Right atrium auricular region (tissue), 2 donors: Measurements from ENCODE around the gene TMEM163. TPM values are rescaled to one million over a fixed set of nuclear protein-coding genes. Genes with fewer than 3 reads are reported as not detected.

Experiments used
- DNase-seq: peaks from one replicate; pipeline ENCODE4 v3.0.0-alpha.2; 2019; ENCODE audit warnings: low spot score
- H3K27ac ChIP-seq, 2 donors: fragments of 200-600 bp; sonication (generic); 1 replicate in 1 of 2; 2 replicates in 1 of 2; pipeline ENCODE4 v1.5.1; 2016 to 2019
- H3K27me3 ChIP-seq, 2 donors: fragments of 200-600 bp; sonication (generic); one replicate each; pipeline versions ENCODE4 v1.5.1 to v1.6.0; 2017 to 2019
- H3K36me3 ChIP-seq: fragments of 200-600 bp; sonication (generic); one replicate; pipeline ENCODE4 v1.5.1; 2016
- H3K4me1 ChIP-seq, 2 donors: fragments of 200-600 bp; sonication (generic); one replicate each; pipeline versions ENCODE4 v1.5.1 to v1.6.0; 2017 to 2019
- H3K4me3 ChIP-seq, 2 donors: fragments of 200-600 bp; sonication (generic); 1 replicate in 1 of 2; 2 replicates in 1 of 2; pipeline ENCODE4 v1.5.1; 2017 to 2019; ENCODE audit warnings: mild to moderate bottlenecking in 1 of 2, moderate library complexity in 1 of 2
- H3K9me3 ChIP-seq, 2 donors: fragments of 200-600 bp; sonication (generic); one replicate each; pipeline ENCODE4 v1.5.1; 2019
- CTCF ChIP-seq, 2 donors: fragments of 200-600 bp; sonication (generic); IDR thresholded peaks; one replicate each; pipeline ENCODE4 v1.5.1; 2019; ENCODE audit warnings: antibody characterized with exemption in 2 of 2
- total RNA-seq, 2 donors: library from RNA; depleted of rRNA; stranded (reverse); fragments of >200 nt; gene quantifications; one replicate each; pipeline ENCODE4 v1.1.0, GENCODE V29; 2016

TMEM163 gene
- total RNA-seq, 2 donors from 2014 or later: 3.1 to 8.9 TPM

DNA sequence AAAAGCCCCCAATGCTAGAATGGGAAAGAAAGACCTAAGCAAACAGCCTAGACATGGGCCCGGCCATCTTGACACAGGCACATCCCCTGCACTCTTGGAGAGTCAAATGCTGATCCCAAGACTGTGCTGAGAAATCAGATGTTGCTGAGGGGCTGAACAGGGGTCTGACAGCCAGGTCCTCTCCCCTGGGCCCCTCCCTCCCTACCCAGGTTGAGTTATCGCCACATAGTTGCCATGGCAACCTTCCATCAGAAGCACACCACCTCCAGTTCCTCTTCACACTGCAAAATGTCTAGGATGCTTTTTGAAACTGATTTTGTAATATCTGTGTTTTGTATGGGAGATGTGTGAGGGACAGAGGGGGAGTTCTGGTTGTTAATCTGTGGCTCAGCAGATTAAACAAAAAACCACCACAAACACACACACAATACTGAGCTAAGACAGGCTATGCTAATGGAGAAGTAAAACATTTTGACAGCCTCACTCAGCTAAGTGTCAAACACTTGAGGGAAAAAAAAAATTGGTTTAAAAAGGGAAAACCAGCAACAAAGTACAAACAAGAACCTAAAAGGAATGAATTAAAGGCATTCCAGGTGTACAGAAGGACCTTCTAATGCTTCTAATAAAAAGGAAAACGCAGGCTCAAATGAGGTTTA lies 88.2 kb downstream of the TMEM163 start:
- no peaks in the 10 kb centered on the region for H3K27me3 ChIP-seq

DNA sequence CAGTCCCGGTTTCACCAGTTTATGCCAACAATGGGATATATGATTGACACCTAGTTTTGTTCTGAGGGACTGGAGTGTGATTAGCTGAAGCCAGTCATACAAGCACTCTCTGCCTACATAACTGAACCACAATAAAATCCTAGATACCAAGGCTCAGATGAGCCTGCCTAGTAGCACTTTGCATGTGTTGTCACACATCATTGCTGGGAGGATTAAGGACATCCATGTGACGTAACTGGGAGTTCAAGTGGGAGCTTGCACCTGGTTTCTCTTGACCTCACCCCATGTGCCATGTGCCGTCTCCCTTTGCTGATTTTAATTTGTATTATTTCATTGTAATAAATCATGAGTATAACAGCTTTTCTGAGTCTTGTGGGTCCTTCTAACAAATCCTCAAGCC lies 90.3 kb downstream of the TMEM163 start:
- TF ChIP-seq CTCF (IDR thresholded peaks at IDR 0.05): no peak
- H3K4me1 ChIP-seq: no peaks in the 10 kb centered on the region

More for the DNA sequence above, 88.2 kb downstream of the TMEM163 start:
- H3K4me1 ChIP-seq: no peaks in the 10 kb centered on the region
- H3K27ac ChIP-seq: no peak overlapping the region
- no peak overlapping the region for H3K4me3 ChIP-seq
- H3K9me3 ChIP-seq: no peaks in the 10 kb centered on the region
- no peak for TF ChIP-seq CTCF (IDR thresholded peaks at IDR 0.05)
- H3K36me3 ChIP-seq: no peaks in the 10 kb centered on the region
- DNase-seq: no peak

GRCh38 chr2:134626781-134627180 lies 92.0 kb downstream of the TMEM163 start:
- Histone ChIP-seq H3K27ac (no peak overlapping the region), H3K27me3 (no peaks in the 10 kb centered on the region), H3K4me3 (no peak overlapping the region), H3K4me1 (no peaks in the 10 kb centered on the region), H3K36me3 (no peaks in the 10 kb centered on the region), H3K9me3 (no peaks in the 10 kb centered on the region)
- TF ChIP-seq CTCF (IDR thresholded peaks at IDR 0.05): no peak
- no peak for DNase-seq

More for the DNA sequence above, 90.3 kb downstream of the TMEM163 start:
- H3K27me3 ChIP-seq: no peaks in the 10 kb centered on the region
- no peak for DNase-seq
- no peak overlapping the region for H3K4me3 ChIP-seq
- H3K9me3 ChIP-seq: no peaks in the 10 kb centered on the region
- H3K27ac ChIP-seq: no peak overlapping the region
- H3K36me3 ChIP-seq: no peaks in the 10 kb centered on the region

GRCh38 chr2:134625311-134625710 lies 93.5 kb downstream of the TMEM163 start:
- H3K27ac ChIP-seq: no peak overlapping the region
- DNase-seq: no peak
- H3K4me3 ChIP-seq: no peak overlapping the region
- no peaks in the 10 kb centered on the region for H3K9me3 ChIP-seq
- no peak for TF ChIP-seq CTCF (IDR thresholded peaks at IDR 0.05)
- no peaks in the 10 kb centered on the region for H3K4me1 ChIP-seq
- H3K27me3 ChIP-seq: no peaks in the 10 kb centered on the region
- H3K36me3 ChIP-seq: no peaks in the 10 kb centered on the region

- TF ChIP-seq CTCF (IDR thresholded peaks at IDR 0.05): no peak
- Histone ChIP-seq H3K27ac (no peak overlapping the region), H3K4me3 (no peak overlapping the region), H3K9me3 (peaks cover 0 to 12% of the 10 kb centered on the region in 2 donors), H3K4me1 (no peaks in the 10 kb centered on the region), H3K27me3 (no peaks in the 10 kb centered on the region), H3K36me3 (no peaks in the 10 kb centered on the region)
- no peak for DNase-seq
Measured at GRCh38 chr2:134623796-134624195, 95.0 kb downstream of the TMEM163 start.

DNA sequence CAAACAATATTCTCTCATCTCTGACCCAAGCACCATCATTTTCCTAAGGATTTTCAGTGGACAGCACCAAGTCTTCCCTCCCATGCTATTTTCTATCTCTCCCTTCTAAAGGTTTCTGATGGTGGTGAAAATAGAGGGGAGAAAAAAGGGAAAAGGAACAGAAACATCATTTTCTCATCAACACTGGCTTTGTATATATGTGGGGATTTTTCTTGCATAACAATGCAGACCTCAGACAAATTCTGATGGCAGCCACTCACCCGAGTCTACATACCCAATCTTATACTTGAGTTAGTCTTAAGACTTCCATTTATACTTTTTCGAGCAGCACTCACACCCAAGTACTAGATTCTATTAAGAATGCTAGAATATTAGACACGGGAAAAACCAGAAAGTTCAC lies 95.8 kb downstream of the TMEM163 start:
- H3K36me3 ChIP-seq: no peaks in the 10 kb centered on the region
- peaks cover 0 to 12% of the 10 kb centered on the region in 2 donors for H3K9me3 ChIP-seq
- H3K4me1 ChIP-seq: no peaks in the 10 kb centered on the region
- no peak overlapping the region for H3K4me3 ChIP-seq
- no peak for DNase-seq
- no peaks in the 10 kb centered on the region for H3K27me3 ChIP-seq
- TF ChIP-seq CTCF (IDR thresholded peaks at IDR 0.05): no peak
- H3K27ac ChIP-seq: no peak overlapping the region
